NT2/D1 (cell line): ENCODE data around the gene BCAT1.

Source experiments
- DNase-seq: peaks from one replicate; pipeline ENCODE4 v3.0.0-alpha.2; 2011; ENCODE audit warnings: low read depth, low spot score
- H3K27me3 ChIP-seq: 2 replicates; pipeline ENCODE4 v1.6.0; 2011; ENCODE audit warnings: mild to moderate bottlenecking; ENCODE audit not compliant: insufficient read length, insufficient read depth
- H3K36me3 ChIP-seq: 2 replicates; pipeline ENCODE4 v1.6.1; 2011; ENCODE audit warnings: mild to moderate bottlenecking, low read length, mixed read lengths; ENCODE audit not compliant: insufficient read depth, insufficient read length
- H3K4me1 ChIP-seq: 2 replicates; pipeline ENCODE4 v1.5.1; 2011; ENCODE audit not compliant: insufficient read depth, insufficient read length
- H3K4me3 ChIP-seq: 2 replicates; pipeline ENCODE4 v1.5.1; 2011; ENCODE audit warnings: low read depth; ENCODE audit not compliant: insufficient read length
- H3K9ac ChIP-seq: 2 replicates; pipeline ENCODE4 v1.6.0; 2011; ENCODE audit warnings: low read depth; ENCODE audit not compliant: insufficient read length
- H3K9me3 ChIP-seq: 2 replicates; pipeline ENCODE4 v1.5.1; 2011; ENCODE audit warnings: mild to moderate bottlenecking, low read length; ENCODE audit not compliant: insufficient read depth
- SUZ12 ChIP-seq: IDR thresholded peaks from 2 replicates; pipeline ENCODE4 v1.6.1; 2011; ENCODE audit not compliant: insufficient read length, insufficient read depth; ENCODE audit errors: extremely low read depth
- YY1 ChIP-seq: IDR thresholded peaks from 2 replicates; pipeline ENCODE4 v1.6.1; 2011; ENCODE audit not compliant: insufficient read length, insufficient read depth
- ZNF274 ChIP-seq: IDR thresholded peaks from 2 replicates; pipeline ENCODE4 v1.6.1; 2011; ENCODE audit warnings: mild to moderate bottlenecking, low read depth, low read length

Gene BCAT1

DNA sequence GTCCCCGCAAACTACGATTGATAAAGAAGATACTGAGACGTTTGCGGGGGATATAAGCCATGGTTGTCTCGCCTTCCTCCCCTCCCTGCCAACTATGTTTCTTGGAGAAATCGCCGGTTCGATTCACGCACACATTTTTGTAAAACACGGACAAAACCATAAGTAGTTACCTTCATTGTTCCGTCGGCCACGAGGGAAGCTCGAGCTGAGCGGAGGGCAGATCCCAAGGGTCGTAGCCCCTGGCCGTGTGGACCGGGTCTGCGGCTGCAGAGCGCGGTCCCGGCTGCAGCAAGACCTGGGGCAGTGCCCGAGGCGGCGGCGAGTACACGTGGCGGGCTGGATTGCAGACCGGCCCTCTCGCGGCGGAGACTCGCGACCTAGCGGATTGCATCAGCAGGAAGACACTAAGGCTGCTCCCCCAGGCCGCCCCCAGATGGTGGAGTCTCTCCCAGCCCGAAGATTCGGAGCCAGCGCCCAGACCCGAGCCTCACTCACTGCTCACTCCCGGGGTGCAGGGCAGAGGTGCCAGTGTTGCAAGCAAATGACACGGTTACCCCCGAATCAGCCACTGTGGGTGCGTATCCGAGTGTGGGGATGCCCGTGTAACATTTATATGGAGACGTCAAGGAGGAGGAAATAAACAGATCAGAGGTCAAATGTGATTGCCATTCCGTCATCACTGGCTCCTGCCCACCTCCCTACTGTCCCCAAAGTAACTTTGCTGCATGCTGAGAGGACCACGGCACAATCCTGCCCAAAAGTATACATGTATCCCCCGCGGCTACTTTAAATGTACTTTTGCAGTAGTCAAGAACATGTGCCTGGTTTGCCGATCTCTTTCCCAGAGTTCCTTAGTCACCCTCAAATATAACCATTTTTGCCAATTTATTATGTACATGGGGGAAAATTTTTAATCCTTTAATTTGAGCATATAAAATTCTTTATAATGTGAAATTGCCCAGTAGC is at the start of gene BCAT1:
BCAT1 (minus strand) TSS at position 345 of the 966 bp plus-strand sequence; CDS start at position 176, 169 bp downstream.
- Histone ChIP-seq H3K27me3 (no peaks in the 10 kb centered on the region), H3K4me3 (peak within 1 kb of the TSS; percentile 96), H3K4me1 (peaks cover 2% of the 10 kb centered on the region), H3K9me3 (no peaks in the 10 kb centered on the region), H3K36me3 (peaks cover 28% of the 10 kb centered on the region), H3K9ac (peak within 1 kb of the TSS; percentile 99)
- no peak for TF ChIP-seq YY1
- no peak for TF ChIP-seq SUZ12
- peak; percentile 93 for DNase-seq

DNA sequence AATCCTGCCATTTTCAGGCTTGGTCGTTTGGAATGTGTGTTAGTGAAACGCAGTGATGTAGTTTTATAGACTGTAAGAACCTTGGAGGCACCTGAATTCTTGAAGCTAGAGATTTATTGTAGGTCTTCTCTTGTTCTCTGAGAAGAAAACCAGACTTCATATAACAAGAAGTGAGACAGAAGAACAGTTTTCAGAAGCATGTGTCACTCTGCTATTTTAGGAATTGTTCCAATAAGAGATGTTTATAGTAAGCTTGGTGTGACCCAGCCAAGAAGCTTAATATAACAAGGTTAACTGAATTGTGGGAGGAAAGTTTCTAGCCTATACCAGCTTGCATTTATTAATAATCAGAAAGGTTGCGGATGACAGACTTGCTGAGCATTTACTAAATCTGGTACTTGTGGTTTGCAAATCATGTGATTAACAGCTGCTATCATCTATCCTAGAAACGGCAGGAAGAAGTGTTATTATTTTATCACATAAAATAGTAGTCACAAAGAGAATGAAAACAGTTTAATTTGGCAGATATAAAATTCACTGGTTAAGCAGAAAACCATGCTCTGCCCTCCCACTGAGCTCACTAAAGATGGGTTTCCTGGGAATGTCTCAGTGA is 49.2 kb upstream of the BCAT1 start:
- no peak for DNase-seq
- no peak overlapping the region for H3K9ac ChIP-seq
- H3K4me3 ChIP-seq = no peak overlapping the region
- no peak for TF ChIP-seq YY1
- TF ChIP-seq ZNF274 = no peak
- TF ChIP-seq SUZ12 = no peak
- H3K4me1 ChIP-seq = no peaks in the 10 kb centered on the region
- no peaks in the 10 kb centered on the region for H3K9me3 ChIP-seq
- no peaks in the 10 kb centered on the region for H3K36me3 ChIP-seq
- no peaks in the 10 kb centered on the region for H3K27me3 ChIP-seq

DNA sequence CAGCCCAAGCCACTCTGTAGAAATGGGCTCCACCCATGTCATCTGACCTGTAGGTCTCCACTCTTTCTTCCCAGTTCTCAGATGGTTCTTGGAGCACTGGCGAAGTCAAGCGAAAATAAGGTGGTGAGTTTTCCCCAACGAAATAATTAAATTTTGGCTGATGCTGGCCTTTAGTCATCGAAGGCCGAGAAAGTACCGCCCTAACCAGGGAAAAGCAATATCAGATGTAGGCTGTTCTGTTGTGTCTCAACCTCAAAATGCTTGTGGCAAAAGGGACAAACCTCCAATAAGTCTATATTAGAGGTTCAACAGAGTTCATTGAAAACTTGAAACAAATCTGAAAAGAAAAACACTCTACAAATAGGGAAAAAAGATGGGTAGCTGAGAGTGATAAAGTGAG is 48.6 kb upstream of the BCAT1 start:
- DNase-seq = no peak
- Histone ChIP-seq H3K4me3 (no peak overlapping the region), H3K27me3 (no peaks in the 10 kb centered on the region), H3K9ac (no peak overlapping the region), H3K4me1 (no peaks in the 10 kb centered on the region), H3K36me3 (no peaks in the 10 kb centered on the region), H3K9me3 (no peaks in the 10 kb centered on the region)
- no peak for TF ChIP-seq YY1
- no peak for TF ChIP-seq ZNF274
- no peak for TF ChIP-seq SUZ12

DNA sequence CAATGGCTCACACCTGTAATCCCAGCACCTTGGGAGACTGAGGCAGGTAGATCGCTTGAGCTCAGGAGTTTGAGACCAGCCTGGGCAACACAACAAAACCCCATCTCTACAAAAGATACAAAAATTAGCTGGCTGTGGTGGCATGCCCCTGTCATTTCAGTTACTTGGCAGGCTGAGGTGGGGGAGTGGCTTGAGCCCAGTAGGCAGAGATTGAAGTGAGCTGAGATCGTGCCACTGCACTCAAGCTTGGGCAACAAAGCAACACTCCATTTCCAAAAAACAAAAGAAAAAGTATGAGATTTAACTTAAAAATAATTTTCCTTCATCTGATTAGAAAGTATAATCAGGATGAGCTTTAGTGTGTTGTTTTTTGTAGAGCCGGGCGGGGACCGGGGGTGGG is 47.9 kb upstream of the BCAT1 start:
- no peaks in the 10 kb centered on the region for H3K4me1 ChIP-seq
- no peaks in the 10 kb centered on the region for H3K36me3 ChIP-seq
- DNase-seq = no peak
- H3K9me3 ChIP-seq = no peaks in the 10 kb centered on the region
- H3K27me3 ChIP-seq = no peaks in the 10 kb centered on the region
- no peak for TF ChIP-seq ZNF274
- no peak overlapping the region for H3K4me3 ChIP-seq
- H3K9ac ChIP-seq = no peak overlapping the region

DNA sequence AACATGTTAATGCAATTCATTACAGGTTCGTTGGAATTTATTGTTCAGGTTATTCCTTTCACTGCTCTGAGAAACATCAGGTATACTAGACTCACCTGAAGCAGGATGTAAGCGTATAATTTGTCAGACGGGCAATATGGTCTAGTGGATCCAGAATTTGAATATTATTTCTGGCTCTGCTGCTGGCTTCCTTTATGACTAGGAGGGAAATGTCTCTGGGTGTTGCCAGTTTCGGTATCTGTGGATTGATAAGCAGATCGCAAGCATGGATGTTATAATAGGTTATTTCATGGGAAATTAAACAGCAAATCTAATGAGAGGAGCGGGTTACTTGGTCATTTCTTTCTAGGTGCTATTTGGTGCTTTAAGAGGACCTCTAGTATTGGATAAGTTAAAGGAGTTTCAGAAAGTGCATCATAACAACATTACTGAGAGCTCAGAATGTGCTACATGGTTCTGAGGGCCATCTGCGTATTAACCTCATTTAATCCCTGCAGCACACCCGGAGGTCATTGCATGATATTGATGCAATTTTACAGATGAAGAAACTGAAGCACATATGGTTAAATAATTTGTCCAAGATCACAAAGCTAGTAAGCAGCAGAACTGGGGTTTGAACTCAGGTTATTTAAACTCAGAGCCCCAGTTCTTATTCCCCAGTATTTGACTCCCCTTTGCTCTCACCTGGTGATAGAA is 47.3 kb upstream of the BCAT1 start:
- H3K9ac ChIP-seq = no peak overlapping the region
- DNase-seq = no peak
- H3K27me3 ChIP-seq = no peaks in the 10 kb centered on the region
- H3K36me3 ChIP-seq = no peaks in the 10 kb centered on the region
- no peaks in the 10 kb centered on the region for H3K9me3 ChIP-seq
- TF ChIP-seq YY1 = no peak
- TF ChIP-seq ZNF274 = no peak
- no peak for TF ChIP-seq SUZ12
- no peak overlapping the region for H3K4me3 ChIP-seq
- H3K4me1 ChIP-seq = no peaks in the 10 kb centered on the region

DNA sequence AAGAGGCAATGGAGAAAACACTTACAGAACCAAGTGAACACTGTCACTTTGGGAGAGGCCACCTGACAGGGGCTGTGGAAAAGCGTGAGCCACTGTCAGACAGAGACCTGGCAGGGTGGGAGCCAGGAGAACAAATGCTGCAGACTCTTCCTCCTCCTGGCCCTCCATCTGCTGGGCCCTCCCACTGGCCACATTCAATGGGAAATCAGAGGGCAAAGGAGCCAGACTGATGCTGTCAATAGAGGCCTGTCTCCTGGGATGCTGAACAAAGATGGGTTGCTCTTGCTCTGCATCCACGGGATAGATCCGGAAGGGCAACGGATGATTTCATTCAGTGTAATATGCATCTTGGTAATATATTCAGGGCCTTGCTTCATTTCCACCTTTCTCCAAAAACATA is 44.9 kb upstream of the BCAT1 start:
- no peaks in the 10 kb centered on the region for H3K36me3 ChIP-seq
- no peaks in the 10 kb centered on the region for H3K9me3 ChIP-seq
- TF ChIP-seq YY1 = no peak
- TF ChIP-seq ZNF274 = no peak
- no peak for TF ChIP-seq SUZ12
- H3K4me3 ChIP-seq = no peak overlapping the region
- H3K27me3 ChIP-seq = no peaks in the 10 kb centered on the region
- no peak for DNase-seq
- no peaks in the 10 kb centered on the region for H3K4me1 ChIP-seq
- no peak overlapping the region for H3K9ac ChIP-seq
